ENCODE results near the gene STPG4.

Gene STPG4

GRCh38 chr2:47069628-47070154 is 85.4 kb downstream of the STPG4 start:
- DNase-seq = no peak

GRCh38 chr2:47068981-47069627 is 86.0 kb downstream of the STPG4 start:
- no peak for DNase-seq

GRCh38 chr2:47067788-47068407 is 87.2 kb downstream of the STPG4 start:
- no peak for DNase-seq

- DNase-seq = no peak
Measured at GRCh38 chr2:47065771-47066380, 89.2 kb downstream of the STPG4 start.

- no peak for DNase-seq
Measured at GRCh38 chr2:47065343-47065742, 89.8 kb downstream of the STPG4 start.

- DNase-seq = no peak
Measured at GRCh38 chr2:47064106-47064505, 91.0 kb downstream of the STPG4 start.

GRCh38 chr2:47063538-47063930 is 91.6 kb downstream of the STPG4 start:
- DNase-seq = no peak

- no peak for DNase-seq
Measured at GRCh38 chr2:47062681-47063537, 92.2 kb downstream of the STPG4 start.

GRCh38 chr2:47061944-47062678 is 93.0 kb downstream of the STPG4 start:
- DNase-seq = no peak

GRCh38 chr2:47060652-47061170 is 94.4 kb downstream of the STPG4 start:
- no peak for DNase-seq

GRCh38 chr2:47058003-47058931 is 96.8 kb downstream of the STPG4 start:
- no peak for DNase-seq

GRCh38 chr2:47057687-47058002 is 97.5 kb downstream of the STPG4 start:
- DNase-seq = no peak

GRCh38 chr2:47056868-47057686 is 98.0 kb downstream of the STPG4 start:
- no peak for DNase-seq

- no peak for DNase-seq
Measured at GRCh38 chr2:47056374-47056773, 98.7 kb downstream of the STPG4 start.

- no peak for DNase-seq
Measured at GRCh38 chr2:47054868-47055267, 100.2 kb downstream of the STPG4 start.

- no peak for DNase-seq
Measured at GRCh38 chr2:47054036-47054555, 101.0 kb downstream of the STPG4 start.

- no peak for DNase-seq
Measured at GRCh38 chr2:47052847-47053246, 102.3 kb downstream of the STPG4 start.

- no peak for DNase-seq
Measured at GRCh38 chr2:47051562-47051961, 103.5 kb downstream of the STPG4 start.

- DNase-seq = no peak
Measured at GRCh38 chr2:47050762-47051161, 104.3 kb downstream of the STPG4 start.

Measured in NCI-H187 (cell line).